ENCODE results near the gene FXR1. TPM values are rescaled to one million over a fixed set of nuclear protein-coding genes. Genes with fewer than 3 reads are reported as not detected.

Gene FXR1
- total and polyA plus RNA-seq, 4 donors, result 18.6 to 72.9 (median 46.6) TPM

GRCh38 chr3:180875124-180875698 lies 37.3 kb upstream of the FXR1 start:
- TF ChIP-seq YY1 (IDR thresholded peaks at IDR 0.05) (no peak), FOXA1 (IDR thresholded peaks at IDR 0.05) (no peak), TAF1 (conservative IDR thresholded peaks at IDR 0.05) (no peak), REST (IDR thresholded peaks at IDR 0.05) (no peak), MAX (IDR thresholded peaks at IDR 0.05) (no peak), HNF4G (IDR thresholded peaks at IDR 0.05) (no peak), GABPA (IDR thresholded peaks at IDR 0.05 in 1 of 2, conservative IDR thresholded peaks at IDR 0.05 in 1 of 2) (no peak), FOXA2 (IDR thresholded peaks at IDR 0.05) (no peak), ATF3 (IDR thresholded peaks at IDR 0.05) (no peak), SP1 (IDR thresholded peaks at IDR 0.05) (no peak), NR2F2 (IDR thresholded peaks at IDR 0.05) (no peak), RAD21 (IDR thresholded peaks at IDR 0.05) (no peak), EGR1 (IDR thresholded peaks at IDR 0.05; ENCODE audit: low read depth in 2 of 2) (no peak)
- TF ChIP-seq, protein P1, sequence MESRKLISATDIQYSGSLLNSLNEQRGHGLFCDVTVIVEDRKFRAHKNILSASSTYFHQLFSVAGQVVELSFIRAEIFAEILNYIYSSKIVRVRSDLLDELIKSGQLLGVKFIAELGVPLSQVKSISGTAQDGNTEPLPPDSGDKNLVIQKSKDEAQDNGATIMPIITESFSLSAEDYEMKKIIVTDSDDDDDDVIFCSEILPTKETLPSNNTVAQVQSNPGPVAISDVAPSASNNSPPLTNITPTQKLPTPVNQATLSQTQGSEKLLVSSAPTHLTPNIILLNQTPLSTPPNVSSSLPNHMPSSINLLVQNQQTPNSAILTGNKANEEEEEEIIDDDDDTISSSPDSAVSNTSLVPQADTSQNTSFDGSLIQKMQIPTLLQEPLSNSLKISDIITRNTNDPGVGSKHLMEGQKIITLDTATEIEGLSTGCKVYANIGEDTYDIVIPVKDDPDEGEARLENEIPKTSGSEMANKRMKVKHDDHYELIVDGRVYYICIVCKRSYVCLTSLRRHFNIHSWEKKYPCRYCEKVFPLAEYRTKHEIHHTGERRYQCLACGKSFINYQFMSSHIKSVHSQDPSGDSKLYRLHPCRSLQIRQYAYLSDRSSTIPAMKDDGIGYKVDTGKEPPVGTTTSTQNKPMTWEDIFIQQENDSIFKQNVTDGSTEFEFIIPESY (IDR thresholded peaks at IDR 0.05), result no peak
- TF ChIP-seq, protein P2, sequence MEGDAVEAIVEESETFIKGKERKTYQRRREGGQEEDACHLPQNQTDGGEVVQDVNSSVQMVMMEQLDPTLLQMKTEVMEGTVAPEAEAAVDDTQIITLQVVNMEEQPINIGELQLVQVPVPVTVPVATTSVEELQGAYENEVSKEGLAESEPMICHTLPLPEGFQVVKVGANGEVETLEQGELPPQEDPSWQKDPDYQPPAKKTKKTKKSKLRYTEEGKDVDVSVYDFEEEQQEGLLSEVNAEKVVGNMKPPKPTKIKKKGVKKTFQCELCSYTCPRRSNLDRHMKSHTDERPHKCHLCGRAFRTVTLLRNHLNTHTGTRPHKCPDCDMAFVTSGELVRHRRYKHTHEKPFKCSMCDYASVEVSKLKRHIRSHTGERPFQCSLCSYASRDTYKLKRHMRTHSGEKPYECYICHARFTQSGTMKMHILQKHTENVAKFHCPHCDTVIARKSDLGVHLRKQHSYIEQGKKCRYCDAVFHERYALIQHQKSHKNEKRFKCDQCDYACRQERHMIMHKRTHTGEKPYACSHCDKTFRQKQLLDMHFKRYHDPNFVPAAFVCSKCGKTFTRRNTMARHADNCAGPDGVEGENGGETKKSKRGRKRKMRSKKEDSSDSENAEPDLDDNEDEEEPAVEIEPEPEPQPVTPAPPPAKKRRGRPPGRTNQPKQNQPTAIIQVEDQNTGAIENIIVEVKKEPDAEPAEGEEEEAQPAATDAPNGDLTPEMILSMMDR (IDR thresholded peaks at IDR 0.05; ENCODE audit: low read depth, low read length, missing input control), result no peak
- Histone ChIP-seq H3K36me3 (ENCODE audit: control insufficient read depth in 4 of 4, insufficient read depth in 3 of 4, low read depth in 1 of 4, low read length in 3 of 4) (no peaks in the 10 kb centered on the region), H3K4me1 (ENCODE audit: control insufficient read depth in 4 of 4, insufficient read depth in 4 of 4, low read length in 3 of 4) (no peaks in the 10 kb centered on the region), H3K9ac (ENCODE audit: low read depth in 1 of 2, low read length in 2 of 2) (no peak overlapping the region), H3K27me3 (ENCODE audit: control insufficient read depth in 4 of 4, insufficient read depth in 4 of 4, low read length in 3 of 4) (no peaks in the 10 kb centered on the region), H3K27ac (ENCODE audit: low read depth in 1 of 2, low read length in 2 of 2) (no peak overlapping the region), H3K4me3 (ENCODE audit: low read depth in 1 of 3, low read length in 3 of 3) (no peak overlapping the region), H3K9me3 (ENCODE audit: control insufficient read depth in 4 of 4, low read length in 3 of 4) (no peaks in the 10 kb centered on the region)
- no peak for DNase-seq (ENCODE audit: low spot score)
- WGBS, result 76% methylated on average over 2 of the region's 2 CpGs
